NCI-H1092 treated with DMSO at 0.1 percent for 48 hours (cell line): ENCODE results near the gene WNK4.
"Not testable (repeated sequence)": the region's sequence is repeated elsewhere in the genome, so short reads cannot be mapped to it uniquely, and the experiment has no call there.

Experiments
- DNase-seq: peaks from one replicate; lab custom pipeline; 2025; lab: John Stamatoyannopoulos, UW

WNK4 gene

DNA sequence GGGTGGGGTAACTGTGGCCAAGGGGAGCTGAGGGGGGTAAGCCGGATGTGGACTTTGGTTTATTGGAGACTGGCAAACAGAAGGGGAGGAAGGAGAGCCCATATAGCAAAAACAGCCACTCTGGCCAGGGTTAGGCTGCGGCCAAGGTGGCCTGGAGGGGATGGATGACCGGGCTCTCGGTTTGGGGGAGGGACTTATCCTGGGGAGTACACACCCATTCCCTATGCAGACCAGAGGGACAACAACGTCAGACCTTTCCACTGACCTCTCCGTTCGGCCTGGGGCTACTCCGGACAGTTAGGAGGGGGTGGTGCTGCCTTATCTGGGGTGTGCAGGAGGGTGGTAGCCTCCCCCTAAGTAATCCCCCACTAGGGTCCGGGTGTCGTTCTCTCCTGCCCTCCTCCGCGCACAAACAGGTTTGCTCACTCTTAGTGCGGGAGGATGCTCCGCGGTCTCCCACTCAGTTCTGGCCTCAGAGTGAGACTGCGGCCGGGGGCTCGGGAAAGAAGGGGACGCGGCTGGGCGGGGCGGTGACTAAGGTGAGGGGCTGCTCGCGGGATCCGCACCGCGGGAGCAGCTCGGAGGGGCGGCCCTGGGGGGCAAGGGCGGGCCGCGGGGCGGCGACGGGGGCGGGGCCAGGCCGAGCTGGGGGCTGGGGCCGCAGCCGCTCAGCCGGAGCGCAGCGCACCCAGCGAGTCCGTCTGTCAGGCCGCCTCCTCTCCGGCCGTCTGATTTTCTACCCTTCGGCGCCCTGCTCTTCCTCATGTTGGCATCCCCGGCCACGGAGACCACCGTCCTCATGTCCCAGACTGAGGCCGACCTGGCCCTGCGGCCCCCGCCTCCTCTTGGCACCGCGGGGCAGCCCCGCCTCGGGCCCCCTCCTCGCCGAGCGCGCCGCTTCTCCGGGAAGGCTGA, at the start of gene WNK4:
Gene WNK4, plus strand, starts transcription at position 675 of the 915 bp plus-strand sequence. Its CDS starts 89 bp downstream, at position 764.
- no peak for DNase-seq

DNA sequence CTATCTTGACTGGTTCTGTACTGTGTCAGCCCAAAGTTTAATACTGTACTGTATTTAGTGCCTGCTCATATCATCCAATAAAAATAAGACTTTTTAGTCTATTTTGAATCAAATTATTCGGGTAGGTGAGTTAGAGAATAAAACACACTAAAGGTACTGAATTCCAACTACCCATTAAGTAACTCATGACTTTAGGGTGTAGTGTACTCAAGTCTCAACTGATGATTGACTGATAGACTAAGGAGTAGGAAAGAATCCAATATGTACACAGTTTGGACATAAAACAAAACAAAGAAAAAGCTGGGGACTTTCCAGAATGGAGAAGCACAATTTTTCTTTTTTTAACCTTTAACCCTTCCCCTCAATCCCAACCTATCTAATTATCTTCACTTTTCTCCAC, 39.7 kb upstream of the WNK4 start:
- no peak for DNase-seq

DNA sequence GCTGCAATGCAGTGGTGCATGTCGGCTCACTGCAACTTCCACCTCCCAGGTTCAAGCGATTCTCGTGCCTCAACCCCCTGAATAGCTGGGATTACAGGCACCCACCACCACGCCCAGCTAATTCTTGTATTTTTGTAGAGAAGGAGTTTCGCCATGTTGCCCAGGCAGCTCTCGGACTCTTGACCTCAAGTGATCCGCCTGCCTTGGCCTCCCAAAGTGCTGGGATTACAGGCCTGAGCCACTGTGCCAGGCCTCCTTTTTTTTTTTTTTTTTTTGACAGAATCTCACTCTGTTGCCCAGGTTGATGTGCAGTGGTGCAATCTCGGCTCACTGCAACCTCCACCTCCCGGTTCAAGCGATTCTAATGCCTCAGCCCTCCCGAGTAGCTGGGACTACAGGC, 37.5 kb upstream of the WNK4 start:
- DNase-seq, result not testable (repeated sequence)

DNA sequence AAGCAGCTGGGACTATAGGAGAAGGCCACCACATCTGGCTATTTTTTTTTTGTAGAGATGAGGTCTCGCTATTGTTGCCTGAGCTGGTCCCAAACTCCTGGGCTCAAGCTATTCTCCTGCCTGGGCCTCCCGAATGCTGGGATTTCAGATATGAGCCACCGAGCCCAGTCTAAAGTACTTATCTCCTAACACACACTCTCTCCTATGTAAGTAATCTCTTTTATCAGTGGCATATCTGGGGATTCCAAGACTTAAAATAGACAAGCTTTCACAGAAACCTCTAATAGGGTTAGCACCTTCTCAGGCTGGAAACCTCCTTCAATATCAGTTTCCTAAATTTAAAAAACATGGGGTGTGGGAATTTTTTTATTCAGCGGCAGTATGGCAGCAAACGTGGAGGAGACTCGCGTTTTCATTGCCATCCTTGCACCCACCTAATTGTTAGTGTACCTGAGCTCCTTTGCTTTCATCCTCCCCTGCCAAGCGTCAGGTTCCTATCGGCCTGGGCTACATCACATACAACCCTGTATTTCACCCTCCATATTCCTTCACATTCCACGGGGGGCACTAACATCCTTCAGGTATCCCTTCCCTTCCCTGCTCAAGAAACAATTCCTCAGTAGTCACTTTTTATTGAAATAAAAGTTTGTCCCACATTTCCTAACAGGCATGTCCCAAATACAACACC, 36.7 kb upstream of the WNK4 start:
- no peak for DNase-seq

DNA sequence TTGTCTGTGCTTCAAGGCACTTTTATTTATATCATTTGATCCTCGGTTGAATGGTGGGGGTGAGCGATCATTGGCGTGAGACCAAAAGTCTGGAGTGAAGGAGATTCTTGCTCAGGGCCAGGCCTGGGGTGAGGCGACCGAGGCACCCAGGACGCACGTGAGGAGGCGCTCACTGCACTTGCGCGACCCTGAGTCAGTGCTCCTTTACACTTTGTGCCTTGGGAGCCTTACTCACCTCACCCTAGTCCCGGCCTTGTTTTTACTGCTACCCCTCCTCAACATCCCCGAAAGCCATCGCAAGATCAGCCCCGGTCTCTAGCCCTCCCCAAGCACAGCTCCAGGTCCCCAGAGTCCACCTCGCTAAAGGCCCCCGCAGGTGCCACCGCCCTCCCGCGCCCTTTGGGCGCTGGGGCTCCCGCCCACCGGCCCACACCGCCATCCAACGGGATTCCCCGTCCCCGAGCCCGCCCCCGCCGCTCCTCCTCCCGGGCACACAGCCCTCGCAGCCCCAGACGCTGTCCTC, 36.1 kb upstream of the WNK4 start:
- DNase-seq, result peak; percentile 85

DNA sequence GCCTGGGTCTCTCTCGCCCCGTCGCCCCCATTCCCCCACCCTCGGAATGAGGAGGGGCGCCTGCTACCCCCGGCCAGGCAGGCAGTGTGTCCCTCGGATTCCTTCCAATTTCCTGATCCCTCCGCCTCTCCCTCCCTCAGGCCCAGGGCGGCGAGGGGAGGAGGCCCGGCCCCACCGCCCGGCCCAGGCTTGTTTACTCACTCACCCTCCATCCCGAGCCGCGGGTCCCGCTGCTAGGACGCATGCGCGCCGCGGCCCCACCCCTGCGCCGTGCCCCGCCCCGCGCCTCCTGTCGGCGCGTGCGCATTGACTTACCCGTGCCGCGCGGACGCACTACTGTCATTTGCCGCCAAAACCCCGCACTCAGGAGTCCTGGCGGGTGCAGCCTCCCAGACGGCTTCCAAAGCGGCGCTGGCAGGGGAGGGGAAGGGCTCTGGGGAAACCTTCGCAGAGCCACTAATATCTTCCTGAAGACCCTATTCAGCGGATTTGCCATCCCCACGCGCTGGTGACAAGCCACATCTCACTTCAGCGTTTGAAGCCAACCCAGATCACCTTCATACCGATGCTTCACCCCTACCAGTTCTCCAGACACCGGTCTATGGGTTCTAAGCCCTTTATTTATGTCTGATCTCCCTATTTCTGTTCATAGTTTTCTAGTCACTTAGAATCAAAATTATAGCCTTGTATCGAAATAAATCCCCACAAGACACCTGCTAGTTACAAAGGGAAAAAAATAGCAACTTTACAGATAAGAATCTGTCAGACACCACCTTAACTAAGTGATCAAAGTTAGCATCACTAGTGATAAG, 35.4 kb upstream of the WNK4 start, which contains the start of gene EZH1:
Gene EZH1, minus strand, starts transcription at position 235 of the 812 bp plus-strand sequence. CDS start 16,099 bp downstream, outside the sequence.
- DNase-seq, result peak; percentile 92

DNA sequence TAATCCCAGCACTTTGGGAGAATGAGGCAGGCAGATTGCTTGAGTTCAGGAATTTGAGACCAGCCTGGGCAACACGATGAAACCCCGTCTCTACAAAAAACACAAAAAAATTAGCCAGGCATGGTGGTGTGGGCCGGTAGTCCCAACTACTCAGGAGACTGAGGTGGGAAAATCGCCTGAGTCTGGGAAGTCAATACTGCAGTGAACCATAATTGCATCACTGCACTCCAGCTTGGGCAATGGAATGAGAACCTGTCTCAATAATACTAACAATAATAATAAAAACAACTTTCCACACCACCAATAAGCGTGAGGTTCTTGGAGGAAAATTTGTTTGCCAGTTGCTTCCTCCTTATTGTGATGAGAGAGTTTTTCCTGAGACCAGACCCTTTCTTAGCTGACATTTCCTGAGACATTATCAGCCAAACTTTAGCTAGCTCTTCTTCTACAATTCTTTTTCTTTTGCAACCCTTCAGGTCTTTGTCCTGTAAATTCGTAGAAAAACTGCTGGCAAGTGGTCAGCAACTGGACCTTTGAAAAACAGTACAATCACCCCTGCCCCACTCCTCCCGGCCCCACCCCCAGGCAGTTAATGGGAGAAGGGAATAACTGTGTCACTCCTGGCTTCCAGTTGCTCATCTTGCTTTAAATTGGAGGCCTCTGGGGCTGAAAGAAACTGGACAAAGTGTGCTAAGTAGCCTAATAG, 32.1 kb upstream of the WNK4 start:
- no peak for DNase-seq

DNA sequence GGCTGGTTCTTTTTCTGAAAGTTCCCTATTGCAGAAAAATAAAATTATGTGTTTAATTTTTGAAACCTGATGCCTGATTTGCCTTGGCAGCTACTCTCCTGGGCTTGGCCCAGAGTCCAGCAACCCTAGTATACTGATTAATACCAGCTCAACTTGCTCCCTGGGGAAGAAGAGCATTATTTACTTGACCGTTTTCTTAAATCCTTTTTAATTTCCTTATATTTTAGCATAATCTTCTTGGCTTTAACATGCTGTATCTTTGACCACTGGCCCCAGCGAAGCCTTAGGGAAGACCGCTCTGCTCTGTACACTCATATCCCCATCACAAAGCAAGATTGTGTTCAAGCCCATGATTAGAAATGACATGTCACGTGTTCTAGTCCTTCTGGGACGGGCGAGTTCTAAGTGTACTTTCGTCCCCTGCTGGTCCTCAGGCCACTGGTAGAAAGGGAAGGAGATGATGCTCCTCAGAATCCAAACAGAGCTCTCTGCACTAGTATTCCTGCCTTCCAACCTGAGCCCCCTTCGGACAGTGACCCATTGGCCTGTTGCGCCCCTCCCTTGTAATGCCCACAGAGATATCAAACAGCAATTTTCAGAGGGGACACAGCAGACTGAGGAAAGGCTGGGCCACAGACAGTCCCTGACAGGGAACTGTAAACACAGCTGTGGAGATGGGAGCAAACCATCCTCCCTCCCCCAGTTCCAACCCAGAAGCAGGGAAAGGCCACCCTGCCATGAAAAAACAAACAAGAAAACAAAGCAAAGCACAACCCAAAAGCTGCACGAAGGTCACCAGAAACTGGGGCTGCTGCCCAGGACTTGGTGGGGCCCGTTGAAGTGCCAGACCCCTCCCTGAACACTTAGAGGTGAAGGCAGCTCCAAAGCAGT, 31.3 kb upstream of the WNK4 start:
- DNase-seq, result no peak

DNA sequence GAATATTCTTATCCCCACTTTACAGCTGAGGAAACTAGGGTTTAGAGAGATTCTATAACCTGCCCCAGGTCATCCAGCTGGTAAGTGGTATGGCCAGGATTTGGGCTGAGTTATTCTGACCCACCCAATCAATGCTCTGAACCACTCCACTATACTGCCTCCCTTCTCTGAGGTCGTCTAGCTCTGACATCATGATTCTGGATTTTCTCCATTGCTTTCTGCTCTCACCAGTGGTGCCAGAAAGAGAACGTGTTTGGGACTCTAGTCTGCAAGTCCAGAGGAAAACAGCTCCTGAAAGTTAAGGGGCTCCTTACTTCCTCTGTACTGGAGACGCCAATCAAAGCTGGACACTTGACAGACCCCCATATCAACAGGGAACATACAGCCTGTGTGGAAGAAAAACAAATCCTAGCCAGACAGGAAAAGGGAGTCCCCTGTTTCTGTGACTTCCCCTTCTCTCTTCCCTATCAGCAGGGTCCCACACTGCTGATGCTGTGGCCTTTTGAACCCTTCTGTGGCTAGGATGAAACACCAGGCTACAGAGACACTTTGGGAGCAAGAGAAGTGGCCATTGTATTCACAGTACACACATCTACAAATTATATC, 29.6 kb upstream of the WNK4 start:
- DNase-seq, result no peak

DNA sequence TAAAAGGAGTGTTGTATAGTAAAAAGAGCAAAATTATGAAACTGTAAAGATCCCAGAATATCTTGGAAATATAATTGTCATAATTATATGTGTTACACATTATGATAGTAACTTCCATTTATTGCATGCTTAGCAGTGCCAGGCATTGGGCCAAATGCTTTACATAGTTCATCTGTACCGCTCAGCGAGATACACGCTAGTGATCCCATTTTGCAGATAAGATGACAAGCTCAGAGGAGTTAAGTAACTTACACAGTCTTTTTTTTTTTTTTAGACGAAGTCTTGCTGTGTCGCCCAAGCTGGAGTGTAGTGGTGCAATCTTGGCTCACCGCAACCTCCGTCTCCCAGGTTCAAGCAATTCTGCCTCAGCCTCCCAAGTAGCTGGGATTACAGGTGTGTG, 28.8 kb upstream of the WNK4 start:
- DNase-seq, result no peak

DNA sequence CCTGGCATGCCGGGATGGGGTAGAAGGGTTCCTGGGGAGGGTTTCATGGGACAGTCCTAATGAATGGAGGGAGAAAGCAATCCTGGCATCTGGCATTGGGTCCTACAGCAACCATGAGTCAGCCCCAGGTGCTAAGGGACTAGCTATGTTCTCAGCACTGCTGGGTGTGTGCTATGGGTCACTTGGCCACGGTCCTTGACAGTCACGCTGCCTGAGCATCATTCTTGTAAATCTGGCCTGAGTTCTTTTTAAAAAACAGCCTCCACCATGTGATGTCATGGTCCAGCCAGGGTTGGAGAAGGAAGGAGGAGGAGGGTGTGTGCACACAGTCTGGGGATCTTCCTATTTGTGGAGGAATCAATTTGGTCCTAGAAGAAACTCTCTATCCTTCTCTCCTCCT, 25.6 kb upstream of the WNK4 start:
- DNase-seq, result no peak

DNA sequence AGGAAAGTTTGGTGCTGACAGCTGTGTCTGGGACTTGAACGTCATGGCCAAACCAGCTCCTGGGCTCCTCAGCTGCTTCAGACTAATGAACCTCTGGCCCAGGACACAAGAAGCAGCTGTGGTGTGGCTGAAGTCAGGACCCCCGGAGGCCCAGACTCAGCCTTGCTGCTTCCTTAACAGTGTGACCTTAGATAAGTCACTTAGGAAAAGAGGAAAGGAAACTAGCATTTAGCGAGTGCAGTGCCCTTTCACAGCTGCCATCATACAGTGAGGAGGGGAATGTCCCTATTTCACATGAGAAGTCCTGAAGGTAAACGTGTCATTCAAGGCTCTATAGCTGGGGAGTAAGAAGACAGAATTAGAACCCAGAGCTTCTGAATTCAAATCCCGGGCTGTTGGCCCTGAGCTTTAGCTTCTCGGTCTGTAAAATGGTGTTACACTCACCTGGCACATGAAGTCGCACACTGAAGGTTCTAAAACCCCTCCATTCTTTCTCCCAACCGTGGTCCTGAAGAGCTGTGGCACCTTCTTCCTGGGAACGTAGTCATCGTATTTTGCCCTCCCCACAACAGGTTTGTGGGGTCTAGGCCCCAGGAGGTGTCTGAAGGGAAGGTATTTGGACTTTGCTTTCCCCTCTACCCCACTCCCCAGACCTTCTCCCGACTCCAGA, 20.3 kb upstream of the WNK4 start:
- no peak for DNase-seq

DNA sequence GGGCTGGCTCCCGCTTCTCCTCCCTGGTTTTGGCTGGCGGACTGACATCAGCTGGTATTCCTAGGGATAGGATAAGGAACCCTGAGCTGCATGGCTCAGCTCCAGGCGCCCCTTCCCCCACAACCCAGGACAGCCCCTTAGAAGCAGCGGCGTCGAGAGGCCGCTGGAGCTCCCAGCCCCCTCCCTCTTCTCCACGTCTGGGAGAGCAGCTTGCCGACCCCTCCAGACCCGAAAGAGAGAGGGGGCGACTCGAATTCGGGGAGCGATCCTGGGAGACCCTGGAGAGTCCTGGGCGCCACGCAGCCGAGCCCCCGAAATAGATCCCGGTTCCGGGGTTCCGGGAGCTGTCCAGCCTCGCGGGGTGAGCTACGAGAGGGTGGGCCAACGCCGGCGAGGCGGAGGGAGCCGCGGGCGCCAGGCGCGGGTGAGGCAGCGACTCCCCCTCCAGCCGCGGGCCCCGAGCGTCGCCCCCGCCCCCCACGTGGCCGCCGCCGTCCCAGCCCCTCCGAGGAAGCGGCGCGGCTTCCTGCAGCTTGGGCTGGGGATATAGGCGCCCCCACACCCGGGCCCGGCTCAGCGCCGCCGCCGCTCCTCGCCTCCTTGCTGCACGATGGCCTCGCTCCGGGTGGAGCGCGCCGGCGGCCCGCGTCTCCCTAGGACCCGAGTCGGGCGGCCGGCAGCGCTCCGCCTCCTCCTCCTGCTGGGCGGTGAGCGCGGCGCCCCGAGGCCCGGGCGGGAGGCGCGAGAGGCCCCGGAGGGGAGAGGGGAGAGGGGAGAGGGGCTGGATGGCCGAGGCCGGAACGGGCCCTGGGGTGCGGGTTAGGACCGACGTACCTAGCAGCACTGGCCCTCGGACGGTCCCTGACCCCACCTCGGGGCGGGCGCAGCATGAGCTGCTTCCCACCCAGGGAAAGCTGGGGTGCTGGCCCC, 19.5 kb upstream of the WNK4 start, which contains the start of gene RAMP2:
Gene RAMP2, plus strand, starts transcription at position 576 of the 930 bp plus-strand sequence. Its CDS starts 35 bp downstream, at position 611.
- DNase-seq, result peak; percentile 39

DNA sequence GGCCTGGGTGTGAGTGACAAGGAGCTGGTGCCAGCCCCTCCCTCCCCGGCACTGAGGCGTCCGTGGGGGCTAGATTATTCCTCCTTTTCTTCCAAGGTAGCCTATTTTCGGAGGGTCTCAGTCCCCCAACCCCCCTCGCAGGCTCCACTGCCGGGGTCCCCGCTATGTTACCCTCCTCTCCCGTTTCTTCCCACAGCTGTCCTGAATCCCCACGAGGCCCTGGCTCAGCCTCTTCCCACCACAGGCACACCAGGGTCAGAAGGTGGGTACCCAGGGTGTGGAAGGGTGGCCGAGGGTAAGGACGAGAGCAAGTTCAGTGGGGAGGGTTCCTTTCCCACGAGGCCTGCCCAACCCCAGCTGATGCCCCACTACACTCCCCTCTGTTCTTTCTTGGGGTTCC, 18.8 kb upstream of the WNK4 start:
- DNase-seq, result no peak

DNA sequence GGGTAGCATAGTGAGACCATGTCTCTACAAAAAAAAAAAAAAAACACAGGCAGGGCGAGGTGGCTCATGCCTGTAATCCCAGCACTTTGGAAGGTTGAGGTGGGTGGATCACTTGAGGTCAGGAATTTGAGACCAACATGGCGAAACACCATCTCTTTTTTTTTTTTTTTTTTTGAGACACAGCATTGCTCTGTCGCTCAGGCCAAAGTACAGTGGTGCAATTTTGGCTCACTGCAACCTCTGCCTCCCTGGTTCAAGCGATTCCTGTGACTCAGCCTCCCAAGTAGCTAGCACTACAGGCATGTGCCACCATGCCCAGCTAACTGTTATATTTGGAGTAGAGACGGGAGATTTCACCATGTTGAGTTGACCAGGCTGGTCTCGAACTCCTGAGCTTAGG, 14.3 kb upstream of the WNK4 start:
- DNase-seq, result no peak

DNA sequence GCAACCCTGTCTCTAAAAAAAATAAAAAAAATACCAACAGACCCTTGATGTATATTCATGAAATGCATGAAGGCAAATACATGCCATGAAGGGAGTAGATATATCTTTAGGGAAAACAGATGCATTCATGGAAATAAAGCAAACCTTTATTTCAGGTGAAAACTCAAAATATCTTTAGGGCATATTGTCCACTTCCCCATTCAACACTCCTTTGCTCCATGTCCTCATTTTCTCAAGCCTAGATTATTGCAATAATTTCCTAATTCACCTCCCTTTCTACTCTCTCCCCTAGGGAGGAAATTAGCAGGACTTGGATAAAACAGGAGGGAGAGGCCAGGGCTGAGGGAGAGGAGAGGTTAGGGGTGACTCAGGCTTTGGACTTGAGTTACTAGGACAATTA, 12.9 kb upstream of the WNK4 start:
- no peak for DNase-seq

DNA sequence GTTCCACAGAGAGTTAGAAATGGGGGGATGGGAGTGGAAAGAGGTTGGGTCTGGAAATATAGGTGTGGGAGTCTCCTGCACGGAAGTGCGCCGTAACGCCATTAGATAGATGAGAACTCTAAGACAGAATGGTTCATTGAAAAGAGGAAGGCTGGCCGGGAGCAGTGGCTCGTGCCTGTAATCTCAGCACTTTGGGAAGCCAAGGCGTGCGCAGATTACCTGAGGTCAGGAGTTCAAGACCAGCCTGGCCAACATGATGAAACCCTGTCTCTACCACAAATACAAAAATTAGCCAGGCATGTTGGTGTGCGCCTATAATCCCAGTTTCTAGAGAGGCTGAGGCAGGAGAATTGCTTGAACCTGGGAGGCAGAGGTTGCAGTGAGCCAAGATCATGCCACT, 12.4 kb upstream of the WNK4 start:
- DNase-seq, result not testable (repeated sequence)

DNA sequence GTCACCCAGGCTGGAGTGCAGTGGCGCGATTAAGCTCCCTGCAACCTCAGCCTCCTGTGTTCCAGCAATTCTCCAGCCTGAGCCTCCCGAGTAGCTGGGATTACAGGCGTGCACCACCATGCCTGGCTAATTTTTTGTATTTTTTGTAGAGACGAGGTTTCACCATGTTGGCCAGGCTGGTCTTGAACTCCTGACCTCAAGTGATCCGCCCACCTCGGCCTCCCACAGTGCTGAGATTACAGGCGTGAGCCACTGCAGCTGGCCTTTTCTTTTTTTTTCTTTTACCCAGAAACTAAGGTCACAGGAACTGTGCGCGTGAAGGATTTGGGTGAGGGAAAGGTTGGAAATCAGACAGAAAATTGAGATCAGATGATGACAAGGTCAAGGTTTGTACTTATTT, 10.4 kb upstream of the WNK4 start:
- DNase-seq, result not testable (repeated sequence)
